MM.1S (cell line): Measurements from ENCODE around the gene TMEM186.

Experiments
- EZH2 ChIP-seq: fragments of 300-600 bp; sonication (generic); optimal IDR thresholded peaks from 2 replicates; pipeline ENCODE3; 2017; ENCODE audit warnings: low read depth, mild to moderate bottlenecking, antibody characterized with exemption, low read length, mixed read lengths
- EZH2phosphoT487 ChIP-seq: fragments of 300-600 bp; sonication (generic); IDR thresholded peaks from 2 replicates; pipeline ENCODE4 v1.6.1; 2018; ENCODE audit warnings: antibody characterized with exemption, low read length
- TF ChIP-seq, protein P1 (sequence below): fragments of 300-600 bp; sonication (generic); IDR thresholded peaks from 2 replicates; pipeline ENCODE4 v1.5.1; 2016; ENCODE audit warnings: antibody characterized with exemption, low read length, mixed read lengths

DNA sequence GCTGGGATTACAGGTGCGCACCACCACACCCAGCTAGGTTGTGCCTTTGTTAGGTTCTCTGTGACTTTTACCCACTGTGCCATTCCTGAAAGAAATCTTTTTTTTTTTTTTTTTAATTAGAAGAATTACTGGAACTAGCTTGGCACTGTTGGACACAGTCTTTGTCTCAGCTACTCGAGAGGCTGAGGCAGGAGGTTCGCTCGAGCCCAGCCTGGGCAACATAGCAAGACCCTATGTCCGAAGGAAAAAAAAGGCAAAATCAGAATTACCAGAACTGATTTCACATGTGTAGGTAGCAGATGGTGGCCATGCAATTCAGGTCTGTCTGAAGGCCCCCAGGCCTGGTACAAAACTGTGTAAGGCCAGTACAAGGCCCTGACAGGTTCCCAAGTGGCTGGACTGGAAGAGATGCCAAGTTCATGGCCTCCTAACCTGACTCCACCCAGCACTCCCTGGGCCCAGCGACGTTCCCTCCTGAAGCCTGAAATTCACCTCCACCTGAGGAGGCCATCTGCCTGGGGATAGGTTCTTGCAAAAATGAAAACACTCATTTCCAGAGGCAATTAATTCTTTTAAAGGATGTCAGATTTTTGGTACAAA, 48.4 kb upstream of the TMEM186 start:
- TF ChIP-seq, protein P1, sequence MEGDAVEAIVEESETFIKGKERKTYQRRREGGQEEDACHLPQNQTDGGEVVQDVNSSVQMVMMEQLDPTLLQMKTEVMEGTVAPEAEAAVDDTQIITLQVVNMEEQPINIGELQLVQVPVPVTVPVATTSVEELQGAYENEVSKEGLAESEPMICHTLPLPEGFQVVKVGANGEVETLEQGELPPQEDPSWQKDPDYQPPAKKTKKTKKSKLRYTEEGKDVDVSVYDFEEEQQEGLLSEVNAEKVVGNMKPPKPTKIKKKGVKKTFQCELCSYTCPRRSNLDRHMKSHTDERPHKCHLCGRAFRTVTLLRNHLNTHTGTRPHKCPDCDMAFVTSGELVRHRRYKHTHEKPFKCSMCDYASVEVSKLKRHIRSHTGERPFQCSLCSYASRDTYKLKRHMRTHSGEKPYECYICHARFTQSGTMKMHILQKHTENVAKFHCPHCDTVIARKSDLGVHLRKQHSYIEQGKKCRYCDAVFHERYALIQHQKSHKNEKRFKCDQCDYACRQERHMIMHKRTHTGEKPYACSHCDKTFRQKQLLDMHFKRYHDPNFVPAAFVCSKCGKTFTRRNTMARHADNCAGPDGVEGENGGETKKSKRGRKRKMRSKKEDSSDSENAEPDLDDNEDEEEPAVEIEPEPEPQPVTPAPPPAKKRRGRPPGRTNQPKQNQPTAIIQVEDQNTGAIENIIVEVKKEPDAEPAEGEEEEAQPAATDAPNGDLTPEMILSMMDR, result no peak
- TF ChIP-seq EZH2 (no peak), EZH2phosphoT487 (no peak)
